Activated naive CD8-positive, alpha-beta T cell (primary cell): ENCODE data around the gene FUT6.
"Not testable (repeated sequence)": the region's sequence is repeated elsewhere in the genome, so short reads cannot be mapped to it uniquely, and the experiment has no call there.

Experiments used
- H3K27ac Mint-ChIP-seq: one replicate; pipeline ENCODE4 v1.8.0; 2021; ENCODE audit warnings: mixed read lengths
- H3K27me3 Mint-ChIP-seq: one replicate; pipeline ENCODE4 v1.8.0; 2021; ENCODE audit warnings: mixed read lengths
- H3K36me3 Mint-ChIP-seq: one replicate; pipeline ENCODE4 v1.8.0; 2021; ENCODE audit warnings: mixed read lengths
- H3K4me1 Mint-ChIP-seq: one replicate; pipeline ENCODE4 v1.8.0; 2021; ENCODE audit warnings: low read depth, mixed read lengths
- H3K4me3 Mint-ChIP-seq: one replicate; pipeline ENCODE4 v1.8.0; 2021; ENCODE audit warnings: mild to moderate bottlenecking, mixed read lengths
- H3K9me3 Mint-ChIP-seq: one replicate; pipeline ENCODE4 v1.8.0; 2021; ENCODE audit warnings: low read depth, mixed read lengths

The FUT6 gene

GRCh38 chr19:5865772-5866171 lies 26.3 kb upstream of the FUT6 start:
- no peak overlapping the region for H3K27ac Mint-ChIP-seq
- no peak overlapping the region for H3K4me3 Mint-ChIP-seq
- H3K4me1 Mint-ChIP-seq = no peaks in the 10 kb centered on the region
- no peaks in the 10 kb centered on the region for H3K9me3 Mint-ChIP-seq
- no peaks in the 10 kb centered on the region for H3K27me3 Mint-ChIP-seq
- H3K36me3 Mint-ChIP-seq = no peaks in the 10 kb centered on the region

GRCh38 chr19:5864725-5865486 lies 25.4 kb upstream of the FUT6 start:
- Mint-ChIP-seq H3K27me3 (no peaks in the 10 kb centered on the region), H3K9me3 (no peaks in the 10 kb centered on the region), H3K36me3 (no peaks in the 10 kb centered on the region), H3K4me3 (no peak overlapping the region), H3K27ac (no peak overlapping the region), H3K4me1 (no peaks in the 10 kb centered on the region)

GRCh38 chr19:5864013-5864720 lies 24.7 kb upstream of the FUT6 start:
- no peaks in the 10 kb centered on the region for H3K36me3 Mint-ChIP-seq

GRCh38 chr19:5863030-5863665 lies 23.6 kb upstream of the FUT6 start:
- H3K27ac Mint-ChIP-seq = no peak overlapping the region
- H3K27me3 Mint-ChIP-seq = no peaks in the 10 kb centered on the region
- H3K4me3 Mint-ChIP-seq = no peak overlapping the region
- no peaks in the 10 kb centered on the region for H3K9me3 Mint-ChIP-seq
- H3K36me3 Mint-ChIP-seq = no peaks in the 10 kb centered on the region
- H3K4me1 Mint-ChIP-seq = no peaks in the 10 kb centered on the region

More at GRCh38 chr19:5864013-5864720, 24.7 kb upstream of the FUT6 start:
- H3K9me3 Mint-ChIP-seq = no peaks in the 10 kb centered on the region
- H3K4me1 Mint-ChIP-seq = no peaks in the 10 kb centered on the region
- no peaks in the 10 kb centered on the region for H3K27me3 Mint-ChIP-seq
- H3K27ac Mint-ChIP-seq = no peak overlapping the region
- no peak overlapping the region for H3K4me3 Mint-ChIP-seq

- Mint-ChIP-seq H3K4me3 (no peak overlapping the region), H3K36me3 (no peaks in the 10 kb centered on the region), H3K4me1 (no peaks in the 10 kb centered on the region), H3K9me3 (no peaks in the 10 kb centered on the region), H3K27me3 (no peaks in the 10 kb centered on the region), H3K27ac (no peak overlapping the region)
Measured at GRCh38 chr19:5857203-5858081, 17.9 kb upstream of the FUT6 start.

GRCh38 chr19:5855151-5855550 lies 15.6 kb upstream of the FUT6 start:
- H3K4me1 Mint-ChIP-seq, H3K4me3 Mint-ChIP-seq, H3K36me3 Mint-ChIP-seq, H3K9me3 Mint-ChIP-seq, H3K27me3 Mint-ChIP-seq, H3K27ac Mint-ChIP-seq: not testable (repeated sequence)

GRCh38 chr19:5854121-5854520 lies 14.6 kb upstream of the FUT6 start:
- not testable (repeated sequence) for H3K9me3 Mint-ChIP-seq, H3K36me3 Mint-ChIP-seq

GRCh38 chr19:5851302-5851701 lies 11.8 kb upstream of the FUT6 start, which contains the start of gene FUT3:
FUT3 (minus strand) TSS chr19:5851449.
- no peak within 1 kb of the TSS for H3K4me3 Mint-ChIP-seq
- no peak within 1 kb of the TSS for H3K27ac Mint-ChIP-seq
- H3K27me3 Mint-ChIP-seq = no peaks in the 10 kb centered on the region
- no peaks in the 10 kb centered on the region for H3K36me3 Mint-ChIP-seq
- no peaks in the 10 kb centered on the region for H3K4me1 Mint-ChIP-seq
- H3K9me3 Mint-ChIP-seq = no peaks in the 10 kb centered on the region

More at GRCh38 chr19:5854121-5854520, 14.6 kb upstream of the FUT6 start:
- H3K4me1 Mint-ChIP-seq, H3K27me3 Mint-ChIP-seq, H3K4me3 Mint-ChIP-seq, H3K27ac Mint-ChIP-seq: not testable (repeated sequence)

- Mint-ChIP-seq H3K36me3 (no peaks in the 10 kb centered on the region), H3K4me1 (no peaks in the 10 kb centered on the region), H3K9me3 (no peaks in the 10 kb centered on the region), H3K27ac (no peak overlapping the region), H3K4me3 (no peak overlapping the region), H3K27me3 (no peaks in the 10 kb centered on the region)
Measured at GRCh38 chr19:5850743-5851293, 11.3 kb upstream of the FUT6 start.

GRCh38 chr19:5850189-5850588 lies 10.7 kb upstream of the FUT6 start:
- Mint-ChIP-seq H3K27me3 (no peaks in the 10 kb centered on the region), H3K36me3 (no peaks in the 10 kb centered on the region), H3K4me3 (no peak overlapping the region), H3K9me3 (no peaks in the 10 kb centered on the region), H3K27ac (no peak overlapping the region), H3K4me1 (no peaks in the 10 kb centered on the region)

- not testable (repeated sequence) for H3K4me1 Mint-ChIP-seq, H3K27me3 Mint-ChIP-seq, H3K36me3 Mint-ChIP-seq
Measured at GRCh38 chr19:5848621-5849020, 9.1 kb upstream of the FUT6 start.

GRCh38 chr19:5847846-5848245 lies 8.3 kb upstream of the FUT6 start:
- not testable (repeated sequence) for H3K4me3 Mint-ChIP-seq, H3K27ac Mint-ChIP-seq, H3K9me3 Mint-ChIP-seq, H3K36me3 Mint-ChIP-seq, H3K4me1 Mint-ChIP-seq, H3K27me3 Mint-ChIP-seq

More at GRCh38 chr19:5848621-5849020, 9.1 kb upstream of the FUT6 start:
- H3K27ac Mint-ChIP-seq, H3K4me3 Mint-ChIP-seq, H3K9me3 Mint-ChIP-seq: not testable (repeated sequence)

- H3K4me1 Mint-ChIP-seq = no peaks in the 10 kb centered on the region
- H3K27ac Mint-ChIP-seq = no peak overlapping the region
- no peaks in the 10 kb centered on the region for H3K27me3 Mint-ChIP-seq
- H3K36me3 Mint-ChIP-seq = no peaks in the 10 kb centered on the region
- no peaks in the 10 kb centered on the region for H3K9me3 Mint-ChIP-seq
- no peak overlapping the region for H3K4me3 Mint-ChIP-seq
Measured at GRCh38 chr19:5844456-5845433, 5.2 kb upstream of the FUT6 start.
